ENCODE measurements around the gene ORC4. TPM values are rescaled to one million over a fixed set of nuclear protein-coding genes. Genes with fewer than 3 reads are reported as not detected.

The ORC4 gene
- total RNA-seq, 5 donors from 2014 or later (not counting 1 experiment from before 2014, with no cell fraction given): 40.3 to 46.8 (median 42.1) TPM

DNA sequence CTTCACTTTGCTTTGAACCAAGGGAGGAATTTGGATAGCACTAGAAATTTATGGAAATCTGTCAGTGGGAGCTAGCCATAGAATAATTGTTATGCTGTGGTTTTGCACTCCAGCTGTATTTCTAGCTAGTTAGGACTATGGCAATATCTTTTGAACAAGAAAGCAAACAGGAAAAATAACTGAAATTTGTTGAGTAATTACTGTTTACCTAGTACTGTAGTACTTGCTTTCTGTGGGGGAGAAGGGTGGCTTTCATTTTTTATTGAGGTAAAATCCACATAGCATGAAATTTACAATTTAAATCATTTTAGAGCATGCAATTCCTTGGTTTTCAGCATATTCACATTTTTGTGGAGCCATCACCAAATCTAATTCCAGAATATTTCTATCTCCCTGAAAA is 28.7 kb upstream of the ORC4 start:
- ATAC-seq (replicated peaks in 1 of 4): no peak
- Histone ChIP-seq H3K4me1 (ENCODE audit: control insufficient read depth in 1 of 2, extremely low read depth in 1 of 2, insufficient read depth in 2 of 2, low read length in 2 of 2) (peaks cover 0 to 6% of the 10 kb centered on the region in 2 experiments), H3K36me3 (ENCODE audit: control insufficient read depth in 2 of 2, extremely low read depth in 1 of 2, insufficient read depth in 1 of 2, low read length in 1 of 2) (no peaks in the 10 kb centered on the region), H3K4me3 (ENCODE audit: control insufficient read depth in 1 of 2, extremely low read depth in 1 of 2, low read length in 1 of 2) (no peak overlapping the region), H3K27me3 (replicated peaks in 1 of 2; ENCODE audit: control insufficient read depth in 2 of 2, extremely low read depth in 1 of 2, insufficient read depth in 2 of 2, low read length in 1 of 2) (no peaks in the 10 kb centered on the region), H3K9me3 (no peaks in the 10 kb centered on the region), H3K27ac (ENCODE audit: low read length) (no peak overlapping the region)
- H3K27me3 Mint-ChIP-seq: no peaks in the 10 kb centered on the region
- ChIA-PET POLR2A (interaction anchor here in 1 of 2 donors (0.6 kb wide), 1 partner anchor 460 kb away, joined by 3 read pairs; no protein-coding TSS in a partner anchor), CTCF (no interaction called here)
- peaks cover 0 to 7% (median 3%) of the 10 kb centered on the region in 3 donors for H3K9me3 Mint-ChIP-seq
- peaks cover 41 to 61% (median 42%) of the 10 kb centered on the region in 3 donors for H3K4me1 Mint-ChIP-seq
- H3K4me3 Mint-ChIP-seq: no peak overlapping the region
- H3K27ac Mint-ChIP-seq: no peak overlapping the region
- peaks cover 13% of the 10 kb centered on the region for H3K36me3 Mint-ChIP-seq
- DNase-seq: no peak

DNA sequence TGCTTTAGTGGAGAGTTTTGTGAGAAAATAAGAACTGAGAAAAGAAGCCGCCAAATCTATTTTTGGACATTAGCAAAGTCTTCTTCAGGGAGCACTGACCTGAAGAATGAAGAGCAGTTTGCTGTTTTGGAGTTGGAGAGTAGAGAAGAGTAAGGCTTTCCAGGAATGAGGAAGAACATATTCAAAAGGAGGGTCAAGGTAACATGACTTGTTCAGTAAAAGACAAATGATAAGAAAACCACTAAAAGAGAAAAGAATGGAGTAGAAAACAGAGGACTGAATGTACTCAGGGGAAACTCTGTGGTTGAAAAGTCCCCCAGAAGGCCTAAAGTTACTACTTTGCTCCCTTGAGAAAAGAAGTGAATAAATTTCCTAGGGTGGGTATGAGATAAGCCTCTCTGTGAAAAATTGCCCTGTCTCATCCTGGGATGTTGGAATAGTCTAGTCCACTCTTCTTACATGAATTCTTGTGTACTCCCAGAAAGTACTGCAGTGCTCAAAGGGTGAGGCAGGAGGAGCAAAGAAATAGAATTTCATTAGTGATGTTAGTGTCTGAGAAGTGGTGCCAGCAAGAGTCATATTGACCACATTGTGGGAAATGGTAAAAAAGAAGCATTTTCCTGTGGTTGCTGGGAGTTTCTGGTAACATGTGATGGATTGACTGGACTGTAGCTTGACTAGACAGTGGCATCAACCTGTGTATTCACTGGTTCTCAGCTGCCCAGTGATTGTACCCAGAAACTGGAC is 28.1 kb upstream of the ORC4 start:
- peaks cover 0 to 7% (median 3%) of the 10 kb centered on the region in 3 donors for H3K9me3 Mint-ChIP-seq
- ATAC-seq (replicated peaks in 1 of 4): no peak
- H3K4me1 Mint-ChIP-seq: peaks cover 41 to 61% (median 42%) of the 10 kb centered on the region in 3 donors
- DNase-seq: no peak
- no peaks in the 10 kb centered on the region for H3K9me3 ChIP-seq
- H3K27me3 Mint-ChIP-seq: no peaks in the 10 kb centered on the region
- CTCF ChIA-PET: no interaction called here
- no peak overlapping the region for H3K27ac ChIP-seq (ENCODE audit: low read length)
- no peaks in the 10 kb centered on the region for H3K27me3 ChIP-seq (replicated peaks in 1 of 2; ENCODE audit: control insufficient read depth in 2 of 2, extremely low read depth in 1 of 2, insufficient read depth in 2 of 2, low read length in 1 of 2)
- no peak overlapping the region for H3K27ac Mint-ChIP-seq
- POLR2A ChIA-PET: interaction anchor here in 1 of 2 donors (0.6 kb wide), 1 partner anchor 460 kb away, joined by 3 read pairs; no protein-coding TSS in a partner anchor
- no peak overlapping the region for H3K4me3 Mint-ChIP-seq
- peaks cover 0 to 6% of the 10 kb centered on the region in 2 experiments for H3K4me1 ChIP-seq (ENCODE audit: control insufficient read depth in 1 of 2, extremely low read depth in 1 of 2, insufficient read depth in 2 of 2, low read length in 2 of 2)
- no peak overlapping the region for H3K4me3 ChIP-seq (ENCODE audit: control insufficient read depth in 1 of 2, extremely low read depth in 1 of 2, low read length in 1 of 2)
- H3K36me3 Mint-ChIP-seq: peaks cover 13% of the 10 kb centered on the region
- WGBS (ENCODE audit: insufficient coverage): 100% methylated on average over 1 of the region's 1 CpG
- no peaks in the 10 kb centered on the region for H3K36me3 ChIP-seq (ENCODE audit: control insufficient read depth in 2 of 2, extremely low read depth in 1 of 2, insufficient read depth in 1 of 2, low read length in 1 of 2)

DNA sequence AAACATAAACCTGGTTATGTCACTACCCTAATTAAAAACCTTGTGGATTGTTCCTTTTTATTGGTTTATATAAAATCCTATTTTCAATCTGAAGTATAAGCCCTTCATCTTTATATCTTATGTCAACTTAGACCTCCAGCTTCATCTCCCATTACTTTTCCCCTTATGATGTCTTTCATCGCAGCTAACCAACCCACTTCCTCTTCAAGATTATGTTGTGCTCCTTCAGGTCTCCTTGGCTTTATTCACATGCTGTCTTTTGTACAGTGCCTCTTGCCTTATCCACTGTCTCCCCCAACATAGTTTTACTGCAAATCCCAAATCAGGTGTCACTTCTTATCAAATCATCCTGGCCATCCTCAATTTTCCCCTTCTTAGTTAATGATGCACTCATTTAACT is 26.3 kb upstream of the ORC4 start:
- H3K27me3 ChIP-seq (replicated peaks in 1 of 2; ENCODE audit: control insufficient read depth in 2 of 2, extremely low read depth in 1 of 2, insufficient read depth in 2 of 2, low read length in 1 of 2): no peaks in the 10 kb centered on the region
- Mint-ChIP-seq H3K27me3 (no peaks in the 10 kb centered on the region), H3K36me3 (peaks cover 3% of the 10 kb centered on the region), H3K4me1 (peaks cover 37 to 54% (median 40%) of the 10 kb centered on the region in 3 donors), H3K4me3 (no peak overlapping the region), H3K9me3 (no peaks in the 10 kb centered on the region), H3K27ac (peak overlapping the region; percentile 0 to 13)
- peaks cover 0 to 6% of the 10 kb centered on the region in 2 experiments for H3K4me1 ChIP-seq (ENCODE audit: control insufficient read depth in 1 of 2, extremely low read depth in 1 of 2, insufficient read depth in 2 of 2, low read length in 2 of 2)
- WGBS (ENCODE audit: insufficient coverage): 38% methylated on average over 1 of the region's 1 CpG
- H3K9me3 ChIP-seq: no peaks in the 10 kb centered on the region
- H3K36me3 ChIP-seq (ENCODE audit: control insufficient read depth in 2 of 2, extremely low read depth in 1 of 2, insufficient read depth in 1 of 2, low read length in 1 of 2): no peaks in the 10 kb centered on the region
- DNase-seq: peak in 1 of 35 experiments; percentile 9
- no peak overlapping the region for H3K4me3 ChIP-seq (ENCODE audit: control insufficient read depth in 1 of 2, extremely low read depth in 1 of 2, low read length in 1 of 2)
- POLR2A ChIA-PET: no interaction called here
- peak in 2 of 4 experiments; percentile 56 to 57 for ATAC-seq (replicated peaks in 1 of 4)
- no peak overlapping the region for H3K27ac ChIP-seq (ENCODE audit: low read length)
- CTCF ChIA-PET: no interaction called here

DNA sequence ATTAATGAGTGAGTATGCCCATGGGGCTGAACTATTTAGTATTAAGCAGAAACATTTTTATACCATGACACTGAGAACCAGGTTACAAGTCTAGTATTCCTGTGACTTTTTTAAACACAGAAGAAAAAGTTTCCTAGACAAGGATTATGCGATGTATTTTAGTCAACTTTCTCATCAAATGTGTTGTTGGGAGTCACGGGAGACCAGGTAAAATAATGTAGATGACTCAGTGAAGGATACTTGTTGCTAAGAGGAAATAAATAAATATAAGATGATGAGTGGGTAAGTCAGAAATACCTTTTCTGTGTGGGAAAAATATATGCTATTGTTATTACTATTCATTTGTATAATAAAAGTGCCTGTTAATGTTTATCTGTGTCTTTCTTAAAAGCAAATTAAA is 23.8 kb upstream of the ORC4 start:
- no peak overlapping the region for H3K27ac ChIP-seq (ENCODE audit: low read length)
- peaks cover 10% of the 10 kb centered on the region for H3K36me3 Mint-ChIP-seq
- CTCF ChIA-PET: interaction anchor here in 1 of 2 donors (0.5 kb wide), 1 partner anchor 361 kb away, joined by 4 read pairs; no protein-coding TSS in a partner anchor
- no peak for DNase-seq
- H3K36me3 ChIP-seq (ENCODE audit: control insufficient read depth in 2 of 2, extremely low read depth in 1 of 2, insufficient read depth in 1 of 2, low read length in 1 of 2): peaks cover 0 to 4% of the 10 kb centered on the region in 2 donors
- H3K9me3 ChIP-seq: no peaks in the 10 kb centered on the region
- POLR2A ChIA-PET: no interaction called here
- no peak overlapping the region for H3K4me3 Mint-ChIP-seq
- no peak overlapping the region for H3K27ac Mint-ChIP-seq
- no peaks in the 10 kb centered on the region for H3K27me3 ChIP-seq (replicated peaks in 1 of 2; ENCODE audit: control insufficient read depth in 2 of 2, extremely low read depth in 1 of 2, insufficient read depth in 2 of 2, low read length in 1 of 2)
- no peaks in the 10 kb centered on the region for H3K27me3 Mint-ChIP-seq
- H3K4me3 ChIP-seq (ENCODE audit: control insufficient read depth in 1 of 2, extremely low read depth in 1 of 2, low read length in 1 of 2): no peak overlapping the region
- H3K9me3 Mint-ChIP-seq: no peaks in the 10 kb centered on the region
- peaks cover 27 to 35% (median 29%) of the 10 kb centered on the region in 3 donors for H3K4me1 Mint-ChIP-seq
- H3K4me1 ChIP-seq (ENCODE audit: control insufficient read depth in 1 of 2, extremely low read depth in 1 of 2, insufficient read depth in 2 of 2, low read length in 2 of 2): peaks cover 0 to 6% of the 10 kb centered on the region in 2 experiments
- no peak for ATAC-seq (replicated peaks in 1 of 4)
- no CpG with 5 or more reads among the region's 2 CpGs for WGBS (ENCODE audit: insufficient coverage)

DNA sequence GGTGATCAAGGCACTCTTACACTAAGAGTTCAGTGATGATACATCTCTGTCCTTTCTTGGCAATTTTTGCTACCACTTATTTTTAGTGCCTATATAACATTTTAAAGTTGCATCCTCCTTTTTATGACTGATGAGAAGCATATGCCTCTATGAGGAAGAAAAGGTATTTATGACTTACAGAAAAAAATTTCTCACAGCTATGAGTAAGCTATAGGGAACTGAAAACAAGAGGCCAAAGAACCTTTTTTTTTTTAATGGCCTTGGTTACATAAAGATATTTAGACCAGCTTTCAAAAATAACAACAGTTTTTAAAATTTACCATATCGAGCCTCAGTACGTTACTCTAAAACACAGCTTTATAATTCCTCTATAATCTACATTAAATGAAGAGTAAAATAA is 21.7 kb upstream of the ORC4 start:
- H3K27ac Mint-ChIP-seq: no peak overlapping the region
- H3K27me3 Mint-ChIP-seq: no peaks in the 10 kb centered on the region
- no peak for ATAC-seq (replicated peaks in 1 of 4)
- H3K9me3 Mint-ChIP-seq: no peaks in the 10 kb centered on the region
- ChIA-PET CTCF (interaction anchor here in 1 of 2 donors (1.3 kb wide), 1 partner anchor 13 kb away, joined by 4 read pairs; no protein-coding TSS in a partner anchor), POLR2A (interaction anchor here in 1 of 2 donors (0.6 kb wide), 2 partner anchors 14 to 16 kb away, joined by 3 to 4 read pairs; no protein-coding TSS in a partner anchor)
- no peak overlapping the region for H3K27ac ChIP-seq (ENCODE audit: low read length)
- WGBS (ENCODE audit: insufficient coverage): no CpG with 5 or more reads among the region's 2 CpGs
- no peak overlapping the region for H3K4me3 Mint-ChIP-seq
- peaks cover 0 to 4% of the 10 kb centered on the region in 2 donors for H3K36me3 ChIP-seq (ENCODE audit: control insufficient read depth in 2 of 2, extremely low read depth in 1 of 2, insufficient read depth in 1 of 2, low read length in 1 of 2)
- H3K27me3 ChIP-seq (replicated peaks in 1 of 2; ENCODE audit: control insufficient read depth in 2 of 2, extremely low read depth in 1 of 2, insufficient read depth in 2 of 2, low read length in 1 of 2): no peaks in the 10 kb centered on the region
- no peak for DNase-seq
- peaks cover 11 to 17% (median 14%) of the 10 kb centered on the region in 3 donors for H3K4me1 Mint-ChIP-seq
- H3K4me1 ChIP-seq (ENCODE audit: control insufficient read depth in 1 of 2, extremely low read depth in 1 of 2, insufficient read depth in 2 of 2, low read length in 2 of 2): peaks cover 0 to 8% of the 10 kb centered on the region in 2 experiments
- peaks cover 10% of the 10 kb centered on the region for H3K36me3 Mint-ChIP-seq
- H3K4me3 ChIP-seq (ENCODE audit: control insufficient read depth in 1 of 2, extremely low read depth in 1 of 2, low read length in 1 of 2): no peak overlapping the region
- H3K9me3 ChIP-seq: no peaks in the 10 kb centered on the region

DNA sequence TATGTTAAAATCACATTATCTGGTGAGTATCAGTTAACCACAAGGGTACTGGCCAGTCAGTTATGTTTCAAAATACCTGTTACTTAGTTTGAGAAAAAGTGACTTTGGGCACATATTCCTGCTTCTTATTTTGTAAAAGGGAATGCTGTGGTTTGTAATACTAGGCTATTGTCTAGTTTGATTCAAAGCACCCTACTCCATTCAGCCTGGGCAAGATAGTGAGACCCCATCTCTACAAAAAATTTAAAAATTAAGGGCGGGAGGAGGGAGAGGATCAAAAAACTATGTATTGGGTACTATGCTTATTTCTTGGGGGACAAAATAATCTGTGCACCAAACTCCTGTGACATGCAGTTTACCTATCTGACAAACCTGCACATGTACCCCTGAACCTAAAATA is 19.2 kb upstream of the ORC4 start:
- DNase-seq: no peak
- Histone ChIP-seq H3K4me1 (ENCODE audit: control insufficient read depth in 1 of 2, extremely low read depth in 1 of 2, insufficient read depth in 2 of 2, low read length in 2 of 2) (peaks cover 0 to 6% of the 10 kb centered on the region in 2 experiments), H3K9me3 (no peaks in the 10 kb centered on the region), H3K27me3 (replicated peaks in 1 of 2; ENCODE audit: control insufficient read depth in 2 of 2, extremely low read depth in 1 of 2, insufficient read depth in 2 of 2, low read length in 1 of 2) (no peaks in the 10 kb centered on the region), H3K27ac (ENCODE audit: low read length) (no peak overlapping the region), H3K36me3 (ENCODE audit: control insufficient read depth in 2 of 2, extremely low read depth in 1 of 2, insufficient read depth in 1 of 2, low read length in 1 of 2) (peaks cover 0 to 4% of the 10 kb centered on the region in 2 donors), H3K4me3 (ENCODE audit: control insufficient read depth in 1 of 2, extremely low read depth in 1 of 2, low read length in 1 of 2) (no peak overlapping the region)
- H3K27me3 Mint-ChIP-seq: no peaks in the 10 kb centered on the region
- H3K36me3 Mint-ChIP-seq: peaks cover 15% of the 10 kb centered on the region
- no peak for ATAC-seq (replicated peaks in 1 of 4)
- POLR2A ChIA-PET: interaction anchor here in 1 of 2 donors (0.6 kb wide), 1 partner anchor 404 kb away, joined by 3 read pairs; no protein-coding TSS in a partner anchor
- no peak overlapping the region for H3K4me3 Mint-ChIP-seq
- H3K4me1 Mint-ChIP-seq: peaks cover 6 to 11% (median 9%) of the 10 kb centered on the region in 3 donors
- H3K9me3 Mint-ChIP-seq: no peaks in the 10 kb centered on the region
- CTCF ChIA-PET: no interaction called here
- no CpG with 5 or more reads among the region's 1 CpG for WGBS (ENCODE audit: insufficient coverage)
- no peak overlapping the region for H3K27ac Mint-ChIP-seq

All from T-cell (primary cell).